Measurements from ENCODE around the gene CNOT11. TPM values are rescaled to one million over a fixed set of nuclear protein-coding genes. Genes with fewer than 3 reads are reported as not detected.
A peak's percentile ranks its signal among the peaks of the same experiment; 100 is the strongest.
"Not testable (repeated sequence)": the region's sequence is repeated elsewhere in the genome, so short reads cannot be mapped to it uniquely, and the experiment has no call there.

CNOT11 gene
- total and polyA plus RNA-seq, 2 of the 13 experiments (the other 11 are each of a cell fraction or from before 2014, with no cell fraction given), result 114 to 209 TPM

- 0 out of 2 replicates have a peak, but pooled peaks have one; percentile 10 for TF ChIP-seq HNF1A (IDR thresholded peaks at IDR 0.05; ENCODE audit: low read depth)
- TF ChIP-seq HNF1A (CRISPR knock-in tag; IDR thresholded peaks at IDR 0.05; ENCODE audit: borderline replicate concordance), result not testable (repeated sequence)
Observed at GRCh38 chr2:101240694-101241093, 12.0 kb upstream of the CNOT11 start (continued).

GRCh38 chr2:101241158-101241557, 11.5 kb upstream of the CNOT11 start:
- Histone ChIP-seq H3K4me2 (ENCODE audit: low read depth, low read length) (no peak overlapping the region), H3K27ac (ENCODE audit: extremely low read length, insufficient read depth, low read length) (no peak overlapping the region), H3K4me1 (ENCODE audit: insufficient read depth, low read length) (peaks cover 86% of the 10 kb centered on the region), H3K4me3 (replicated peaks in 1 of 3; ENCODE audit: insufficient read depth in 1 of 3, low read depth in 2 of 3, low read length in 3 of 3) (no peak overlapping the region), H4K20me1 (ENCODE audit: insufficient read depth, low read length) (no peaks in the 10 kb centered on the region), H3K79me2 (ENCODE audit: insufficient read depth, low read length) (no peaks in the 10 kb centered on the region), H2AFZ (ENCODE audit: low read length) (peak overlapping the region; percentile 25), H3K9me3 (ENCODE audit: low read length) (peaks cover 3% of the 10 kb centered on the region; the same call in 1 of the 2 replicates), H3K27me3 (ENCODE audit: control insufficient read depth in 1 of 2, insufficient read depth in 2 of 2, low read length in 2 of 2) (no peaks in the 10 kb centered on the region), H3K36me3 (replicated peaks in 1 of 2; ENCODE audit: control insufficient read depth in 1 of 2, insufficient read depth in 2 of 2, low read length in 2 of 2) (no peaks in the 10 kb centered on the region), H3K9ac (ENCODE audit: insufficient read depth, low read depth, low read length) (no peak overlapping the region)
- intact Hi-C loops (cut with micrococcal nuclease; ENCODE audit: unreplicated experiment), result no loop called here
- 74% methylated on average over 5 of the region's 5 CpGs for WGBS (ENCODE audit: low lambda C conversion rate)
- ATAC-seq, result no peak
- no TSS peak for BruUV-seq (replicated peaks)
- CTCF ChIA-PET (ENCODE audit: low intra/inter-chr PET ratio, low total read pairs), result interaction anchor here (2.5 kb wide), 1 partner anchor 10 kb away, joined by 20 read pairs; no protein-coding TSS in a partner anchor
- no peak for DNase-seq (ENCODE audit: low spot score)
- in situ Hi-C loops (cut with HindIII; ENCODE audit: extremely low pct_ligation_motif_present, low pct_unique_long_range_greater_than_20kb), result no loop called here
- POLR2A ChIA-PET, result interaction anchor here (1.9 to 4.2 kb wide), 6 partner anchors 10 to 239 kb away, joined by 6 to 53 read pairs (median 10); partner anchors contain the start of genes CNOT11 and RPL31
- no peak for FAIRE-seq
- TF ChIP-seq DMAP1 (CRISPR knock-in tag; IDR thresholded peaks at IDR 0.05) (no peak), ZNF75D (CRISPR knock-in tag; IDR thresholded peaks at IDR 0.05; ENCODE audit: borderline replicate concordance) (no peak), TCF12 (IDR thresholded peaks at IDR 0.05) (no peak), TCF12 (CRISPR knock-in tag; IDR thresholded peaks at IDR 0.05) (no peak), ZNF878 (CRISPR knock-in tag; IDR thresholded peaks at IDR 0.05) (no peak), HNF1A (IDR thresholded peaks at IDR 0.05; ENCODE audit: low read depth) (no peak), HNF1A (CRISPR knock-in tag; IDR thresholded peaks at IDR 0.05; ENCODE audit: borderline replicate concordance) (0 out of 2 replicates have a peak, but pooled peaks have one; percentile 23), ZNF101 (CRISPR knock-in tag; IDR thresholded peaks at IDR 0.05; ENCODE audit: borderline replicate concordance, low read depth) (0 out of 2 replicates have a peak, but pooled peaks have one; percentile 58), PAXIP1 (CRISPR knock-in tag; conservative IDR thresholded peaks at IDR 0.05) (0 out of 2 replicates have a peak, but pooled peaks have one; percentile 1), MXD4 (CRISPR knock-in tag; IDR thresholded peaks at IDR 0.05) (0 out of 2 replicates have a peak, but pooled peaks have one; percentile 2)

All from HepG2 (cell line).